ENCODE data around the gene CCDC18. TPM values are rescaled to one million over a fixed set of nuclear protein-coding genes. Genes with fewer than 3 reads are reported as not detected.

Gene CCDC18, protein sequence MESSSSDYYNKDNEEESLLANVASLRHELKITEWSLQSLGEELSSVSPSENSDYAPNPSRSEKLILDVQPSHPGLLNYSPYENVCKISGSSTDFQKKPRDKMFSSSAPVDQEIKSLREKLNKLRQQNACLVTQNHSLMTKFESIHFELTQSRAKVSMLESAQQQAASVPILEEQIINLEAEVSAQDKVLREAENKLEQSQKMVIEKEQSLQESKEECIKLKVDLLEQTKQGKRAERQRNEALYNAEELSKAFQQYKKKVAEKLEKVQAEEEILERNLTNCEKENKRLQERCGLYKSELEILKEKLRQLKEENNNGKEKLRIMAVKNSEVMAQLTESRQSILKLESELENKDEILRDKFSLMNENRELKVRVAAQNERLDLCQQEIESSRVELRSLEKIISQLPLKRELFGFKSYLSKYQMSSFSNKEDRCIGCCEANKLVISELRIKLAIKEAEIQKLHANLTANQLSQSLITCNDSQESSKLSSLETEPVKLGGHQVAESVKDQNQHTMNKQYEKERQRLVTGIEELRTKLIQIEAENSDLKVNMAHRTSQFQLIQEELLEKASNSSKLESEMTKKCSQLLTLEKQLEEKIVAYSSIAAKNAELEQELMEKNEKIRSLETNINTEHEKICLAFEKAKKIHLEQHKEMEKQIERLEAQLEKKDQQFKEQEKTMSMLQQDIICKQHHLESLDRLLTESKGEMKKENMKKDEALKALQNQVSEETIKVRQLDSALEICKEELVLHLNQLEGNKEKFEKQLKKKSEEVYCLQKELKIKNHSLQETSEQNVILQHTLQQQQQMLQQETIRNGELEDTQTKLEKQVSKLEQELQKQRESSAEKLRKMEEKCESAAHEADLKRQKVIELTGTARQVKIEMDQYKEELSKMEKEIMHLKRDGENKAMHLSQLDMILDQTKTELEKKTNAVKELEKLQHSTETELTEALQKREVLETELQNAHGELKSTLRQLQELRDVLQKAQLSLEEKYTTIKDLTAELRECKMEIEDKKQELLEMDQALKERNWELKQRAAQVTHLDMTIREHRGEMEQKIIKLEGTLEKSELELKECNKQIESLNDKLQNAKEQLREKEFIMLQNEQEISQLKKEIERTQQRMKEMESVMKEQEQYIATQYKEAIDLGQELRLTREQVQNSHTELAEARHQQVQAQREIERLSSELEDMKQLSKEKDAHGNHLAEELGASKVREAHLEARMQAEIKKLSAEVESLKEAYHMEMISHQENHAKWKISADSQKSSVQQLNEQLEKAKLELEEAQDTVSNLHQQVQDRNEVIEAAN (N-terminal part only)
- total RNA-seq: 10 to 100 TPM in 1 of 4 donors, 1 to 10 TPM in 3; 2.7 to 15.9 (median 4.0) TPM

DNA sequence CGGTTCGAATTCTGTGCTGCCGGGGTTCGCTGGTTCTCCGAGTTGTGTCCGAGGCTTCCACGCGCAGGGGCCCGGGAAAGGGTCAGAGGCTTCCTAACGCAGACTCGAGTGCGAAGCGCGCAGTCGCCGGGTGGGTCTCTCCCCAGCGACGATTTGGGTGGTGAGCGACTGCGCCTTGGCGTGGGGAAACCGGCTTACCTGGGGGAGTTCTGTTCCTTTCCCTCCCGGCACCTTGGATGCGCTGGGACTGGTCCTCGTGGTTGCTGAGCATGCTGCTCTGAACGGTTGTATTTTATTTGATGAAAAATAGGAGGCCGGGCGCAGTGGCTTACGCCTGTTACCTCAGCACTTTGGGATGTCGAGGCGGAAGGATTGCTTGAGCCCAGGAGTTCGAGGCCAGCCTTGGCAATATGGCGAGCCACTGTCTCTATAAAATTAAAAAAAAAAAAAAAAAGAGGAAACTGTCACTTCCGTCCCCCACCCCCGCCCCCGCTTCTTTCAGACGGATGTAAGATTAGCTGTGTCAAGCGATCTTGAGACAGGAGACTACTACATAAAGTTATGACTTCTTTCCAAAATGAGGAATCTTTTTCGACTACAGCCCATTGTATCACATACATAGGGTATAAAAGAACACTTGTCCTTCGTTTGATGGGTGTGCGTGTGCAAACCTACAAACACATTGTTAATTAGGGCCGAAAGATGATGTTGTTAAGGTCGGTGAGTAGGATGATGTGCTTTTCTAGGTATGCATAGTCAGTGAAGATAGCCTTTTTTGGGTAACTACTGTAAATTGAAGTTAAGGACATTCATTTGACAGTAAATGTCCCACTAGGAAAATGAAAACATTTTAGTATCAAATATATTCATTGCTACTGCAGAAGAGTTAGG, at the start of gene CCDC18:
TSS of gene CCDC18 (plus strand) at position 2 of the 891 bp plus-strand sequence. CDS start 2,638 bp downstream, outside the sequence.
- DNase-seq (ENCODE audit: low spot score in 2 of 2): peak in 1 of 2 donors; percentile 80
- peak within 1 kb of the TSS; percentile 96 for H3K27ac ChIP-seq
- 2% methylated on average over 41 of the region's 43 CpGs for WGBS
- H3K27me3 ChIP-seq: no peaks in the 10 kb centered on the region
- H3K4me1 ChIP-seq: peaks cover 32% of the 10 kb centered on the region
- TF ChIP-seq, protein P1, sequence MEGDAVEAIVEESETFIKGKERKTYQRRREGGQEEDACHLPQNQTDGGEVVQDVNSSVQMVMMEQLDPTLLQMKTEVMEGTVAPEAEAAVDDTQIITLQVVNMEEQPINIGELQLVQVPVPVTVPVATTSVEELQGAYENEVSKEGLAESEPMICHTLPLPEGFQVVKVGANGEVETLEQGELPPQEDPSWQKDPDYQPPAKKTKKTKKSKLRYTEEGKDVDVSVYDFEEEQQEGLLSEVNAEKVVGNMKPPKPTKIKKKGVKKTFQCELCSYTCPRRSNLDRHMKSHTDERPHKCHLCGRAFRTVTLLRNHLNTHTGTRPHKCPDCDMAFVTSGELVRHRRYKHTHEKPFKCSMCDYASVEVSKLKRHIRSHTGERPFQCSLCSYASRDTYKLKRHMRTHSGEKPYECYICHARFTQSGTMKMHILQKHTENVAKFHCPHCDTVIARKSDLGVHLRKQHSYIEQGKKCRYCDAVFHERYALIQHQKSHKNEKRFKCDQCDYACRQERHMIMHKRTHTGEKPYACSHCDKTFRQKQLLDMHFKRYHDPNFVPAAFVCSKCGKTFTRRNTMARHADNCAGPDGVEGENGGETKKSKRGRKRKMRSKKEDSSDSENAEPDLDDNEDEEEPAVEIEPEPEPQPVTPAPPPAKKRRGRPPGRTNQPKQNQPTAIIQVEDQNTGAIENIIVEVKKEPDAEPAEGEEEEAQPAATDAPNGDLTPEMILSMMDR (IDR thresholded peaks at IDR 0.05): peak in 1 of 2 donors; percentile 5
- no peak for TF ChIP-seq POLR2A (IDR thresholded peaks at IDR 0.05)
- H3K9me3 ChIP-seq: no peaks in the 10 kb centered on the region
- H3K4me3 ChIP-seq: peak within 1 kb of the TSS; percentile 65
- no peaks in the 10 kb centered on the region for H3K36me3 ChIP-seq

DNA sequence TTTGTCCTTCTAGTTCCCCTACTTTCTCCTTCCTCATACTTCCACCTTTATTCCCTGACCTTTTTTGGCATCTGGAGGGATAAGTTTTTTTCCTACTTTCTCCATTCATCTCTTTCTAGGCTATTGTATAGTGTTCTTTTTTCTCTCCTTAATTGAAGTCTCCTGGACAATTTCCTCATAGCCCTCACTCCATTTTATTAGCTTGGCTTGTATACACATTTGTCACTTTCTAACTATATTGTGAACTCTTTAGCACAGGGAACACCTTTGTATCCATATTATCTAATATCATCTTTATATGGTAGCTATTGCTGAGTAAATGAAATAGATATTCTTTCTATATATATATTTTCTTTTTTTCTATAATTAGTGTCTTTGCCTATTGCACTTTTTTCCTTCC, 47.9 kb upstream of the CCDC18 start:
- Histone ChIP-seq H3K27ac (no peak overlapping the region), H3K4me3 (no peak overlapping the region), H3K9me3 (no peaks in the 10 kb centered on the region), H3K36me3 (peaks cover 59% of the 10 kb centered on the region), H3K4me1 (no peaks in the 10 kb centered on the region), H3K27me3 (no peaks in the 10 kb centered on the region)
- TF ChIP-seq POLR2A (IDR thresholded peaks at IDR 0.05) (no peak), POLR2AphosphoS5 (IDR thresholded peaks at IDR 0.05) (no peak), EP300 (IDR thresholded peaks at IDR 0.05) (no peak)
- TF ChIP-seq, protein P1 (IDR thresholded peaks at IDR 0.05): no peak
- DNase-seq (ENCODE audit: low spot score in 2 of 2): no peak

DNA sequence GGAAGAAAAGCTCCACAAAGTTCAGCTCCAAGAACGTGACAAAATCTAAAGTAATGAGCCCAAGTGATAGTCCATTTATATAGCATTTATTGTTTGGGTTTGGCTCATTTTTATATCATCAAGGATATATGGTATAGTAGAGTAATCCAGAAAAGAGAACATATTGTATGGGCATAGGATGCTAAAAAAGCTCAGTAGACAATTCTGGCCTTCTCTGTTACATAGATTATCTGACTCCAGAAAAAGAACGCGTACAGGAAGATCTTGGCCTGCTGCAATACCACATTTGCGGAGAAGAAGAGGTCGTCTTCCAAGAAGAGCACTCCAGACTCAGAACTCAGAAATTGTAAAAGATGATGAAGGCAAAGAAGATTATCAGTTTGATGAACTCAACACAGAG, 44.1 kb upstream of the CCDC18 start:
- TF ChIP-seq POLR2AphosphoS5 (IDR thresholded peaks at IDR 0.05): no peak
- TF ChIP-seq, protein P1 (IDR thresholded peaks at IDR 0.05): no peak
- TF ChIP-seq POLR2A (IDR thresholded peaks at IDR 0.05): no peak
- no peak for TF ChIP-seq EP300 (IDR thresholded peaks at IDR 0.05)
- H3K27me3 ChIP-seq: no peaks in the 10 kb centered on the region
- H3K27ac ChIP-seq: no peak overlapping the region
- no peak overlapping the region for H3K4me3 ChIP-seq
- no peaks in the 10 kb centered on the region for H3K9me3 ChIP-seq
- no peaks in the 10 kb centered on the region for H3K4me1 ChIP-seq
- WGBS: 92% methylated on average over 5 of the region's 5 CpGs
- no peak for DNase-seq (ENCODE audit: low spot score in 2 of 2)
- peaks cover 56% of the 10 kb centered on the region for H3K36me3 ChIP-seq

DNA sequence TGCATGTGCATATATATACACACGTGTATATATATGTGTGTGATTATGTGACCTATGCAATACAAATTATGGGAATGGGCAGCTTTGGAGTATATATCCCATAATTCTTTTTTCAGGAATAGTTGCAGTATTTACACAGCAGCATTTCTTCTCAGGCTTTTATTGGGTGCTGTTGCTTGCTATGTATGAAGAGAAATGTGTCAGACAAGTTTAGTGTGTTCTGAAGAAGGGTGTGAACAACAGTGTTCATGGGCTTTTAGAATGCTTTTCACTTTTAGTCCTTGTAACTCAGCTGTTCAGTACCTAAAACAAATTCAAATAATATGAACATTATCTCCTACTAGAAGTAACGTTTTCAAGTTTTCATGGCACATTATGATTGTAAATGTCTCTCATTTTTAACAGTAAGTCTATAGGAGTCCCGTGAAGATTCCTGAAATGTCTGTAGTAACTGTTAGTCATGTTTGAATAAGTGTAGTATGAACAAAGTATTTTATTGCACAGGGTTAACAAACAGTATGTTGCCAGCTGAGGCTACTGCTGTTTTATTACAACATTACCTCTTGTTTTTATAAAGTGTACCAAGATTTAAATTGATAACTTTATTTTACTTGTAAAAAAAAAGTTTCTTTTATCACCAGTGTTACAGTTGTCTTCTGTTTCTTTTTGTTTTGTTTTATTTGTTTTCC, 42.8 kb upstream of the CCDC18 start:
- WGBS: 58% methylated on average over 3 of the region's 3 CpGs

More for the DNA sequence above, 42.8 kb upstream of the CCDC18 start:
- Histone ChIP-seq H3K36me3 (peaks cover 55% of the 10 kb centered on the region), H3K4me3 (no peak overlapping the region), H3K4me1 (no peaks in the 10 kb centered on the region), H3K27me3 (no peaks in the 10 kb centered on the region), H3K27ac (no peak overlapping the region), H3K9me3 (no peaks in the 10 kb centered on the region)
- TF ChIP-seq EP300 (IDR thresholded peaks at IDR 0.05): no peak
- no peak for TF ChIP-seq POLR2AphosphoS5 (IDR thresholded peaks at IDR 0.05)
- no peak for TF ChIP-seq POLR2A (IDR thresholded peaks at IDR 0.05)
- TF ChIP-seq, protein P1 (IDR thresholded peaks at IDR 0.05): no peak
- DNase-seq (ENCODE audit: low spot score in 2 of 2): no peak
